HPDE6-E6E7 (cell line): ENCODE measurements around the gene CAMTA1.

Source experiments
- DNase-seq: peaks from one replicate; pipeline ENCODE4 v3.0.0; 2011; ENCODE audit warnings: missing footprints; ENCODE audit errors: extremely low spot score

CAMTA1 gene

DNA sequence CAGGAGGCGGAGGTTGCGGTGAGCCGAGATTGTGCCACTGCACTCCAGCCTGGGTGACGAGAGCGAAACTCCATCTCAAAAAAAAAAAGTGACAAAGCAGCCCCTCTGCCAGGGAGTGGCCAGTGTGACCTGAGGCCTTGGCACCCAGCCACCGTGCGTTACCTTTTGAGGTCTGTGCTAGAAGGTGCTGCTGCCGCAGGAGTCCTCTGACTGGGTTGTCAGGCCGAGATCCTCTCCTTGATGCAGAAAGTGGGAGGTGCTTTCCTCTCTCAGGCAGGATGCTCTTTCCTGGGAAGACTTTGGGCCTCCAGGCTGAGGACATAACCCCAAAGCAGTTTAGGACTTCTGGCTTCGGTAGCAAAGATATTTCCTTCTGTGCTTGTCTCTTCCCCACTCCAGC, 705.3 kb downstream of the CAMTA1 start:
- no peak for DNase-seq

DNA sequence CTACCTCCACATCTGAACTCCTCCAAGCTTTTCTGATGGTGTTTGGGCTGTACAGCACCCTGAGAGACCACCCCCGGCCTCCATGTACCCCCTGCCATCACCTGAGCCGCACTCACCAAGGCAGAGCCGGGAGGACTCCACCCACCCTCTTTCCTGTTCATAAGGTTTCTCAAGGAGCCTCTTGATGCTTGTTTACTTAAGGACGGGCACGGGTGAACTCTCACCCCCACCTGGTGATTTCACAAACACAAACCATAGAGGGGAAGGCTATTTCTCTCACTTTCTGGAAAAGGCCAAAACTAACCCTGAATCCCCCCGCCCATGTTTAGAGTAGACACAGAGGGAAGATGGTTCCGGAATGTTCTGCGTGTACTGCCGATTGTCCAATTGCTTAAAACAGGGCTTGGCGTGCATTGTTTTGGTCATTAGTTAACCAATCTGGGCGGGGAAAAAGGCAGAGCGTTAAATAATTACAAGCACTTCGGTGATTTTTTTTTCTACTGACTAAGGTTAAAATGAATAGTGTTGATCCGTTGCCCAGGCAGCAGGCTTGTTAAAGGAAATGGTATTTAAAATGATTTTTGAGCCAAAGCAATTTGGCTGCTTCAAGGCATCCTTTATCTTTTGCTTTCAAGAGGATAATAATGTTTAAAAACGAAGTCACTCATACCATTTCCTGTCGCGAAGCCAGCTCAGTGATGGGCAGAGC, 706.0 kb downstream of the CAMTA1 start:
- DNase-seq = no peak

DNA sequence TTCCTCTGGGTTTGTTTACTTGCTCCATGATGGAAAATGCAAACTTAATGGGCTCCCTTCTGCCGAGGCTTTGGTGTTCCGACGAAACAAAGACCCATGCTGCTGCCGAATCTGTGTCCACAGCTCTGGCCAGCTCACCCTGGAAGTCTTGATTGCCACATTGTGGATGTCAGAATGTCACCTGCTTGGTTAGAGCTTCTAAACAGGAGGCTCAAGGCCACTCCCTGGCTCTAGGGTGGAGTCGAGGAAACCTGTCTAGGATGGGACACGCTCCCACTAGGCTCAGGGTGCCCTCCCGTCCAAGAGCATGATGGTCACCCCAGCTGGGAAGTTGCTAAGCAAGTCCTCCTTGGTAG, 706.5 kb downstream of the CAMTA1 start:
- no peak for DNase-seq

DNA sequence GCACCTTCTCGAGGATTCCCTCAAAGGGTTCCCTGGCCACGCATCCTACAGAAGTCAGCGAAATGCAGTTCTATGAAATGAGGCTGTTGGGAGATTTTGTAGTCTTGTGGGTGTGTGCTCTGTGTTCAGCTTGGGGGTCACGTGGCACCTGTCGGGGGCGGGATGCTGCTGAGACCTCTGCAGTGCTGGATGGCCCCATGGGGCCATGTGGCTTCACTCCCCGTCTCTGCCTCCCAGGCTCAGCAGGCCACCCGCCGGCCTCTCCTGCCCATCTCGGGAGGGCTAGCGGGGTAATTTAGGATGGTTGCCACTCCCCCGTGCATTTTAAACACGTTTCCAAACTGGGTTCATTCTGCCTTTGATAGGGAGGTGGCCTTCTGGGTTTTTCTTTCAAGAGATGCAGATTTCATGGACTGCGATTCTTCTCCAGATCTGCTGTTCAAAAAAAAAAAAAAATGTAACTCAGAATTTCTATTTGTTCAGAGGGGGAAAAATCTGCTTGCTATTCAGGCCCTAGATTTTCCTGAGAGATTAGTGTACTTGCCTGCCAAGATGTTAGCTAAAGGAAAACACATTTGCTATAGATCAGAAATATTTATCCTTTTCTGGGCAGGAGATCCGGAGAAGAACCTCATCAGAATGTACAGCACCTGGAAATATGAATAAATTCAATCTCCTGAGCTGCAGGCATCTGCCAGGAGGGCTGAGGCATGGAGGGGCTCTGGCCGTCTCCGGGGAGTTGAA, 708.6 kb downstream of the CAMTA1 start:
- no peak for DNase-seq

DNA sequence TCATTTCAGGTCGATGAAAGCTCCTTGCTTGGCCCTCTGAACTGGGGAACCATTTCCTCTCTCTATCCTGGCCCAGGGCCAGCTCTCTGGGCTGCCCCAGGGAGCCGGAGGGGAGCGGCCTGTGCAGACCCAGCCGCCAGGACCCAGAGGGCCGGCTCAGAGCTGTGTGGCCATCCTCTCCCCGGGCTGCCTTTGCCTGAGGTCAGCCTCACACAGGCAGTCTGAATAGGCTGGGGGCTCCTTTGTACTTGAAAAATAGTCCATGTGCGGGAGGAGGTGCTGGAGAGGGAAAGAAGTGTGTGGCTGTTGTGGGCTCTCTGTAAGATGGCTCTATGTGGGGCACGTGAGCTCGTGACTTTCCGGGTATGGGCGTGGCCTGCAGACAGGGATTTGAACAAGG, 710.7 kb downstream of the CAMTA1 start:
- no peak for DNase-seq

DNA sequence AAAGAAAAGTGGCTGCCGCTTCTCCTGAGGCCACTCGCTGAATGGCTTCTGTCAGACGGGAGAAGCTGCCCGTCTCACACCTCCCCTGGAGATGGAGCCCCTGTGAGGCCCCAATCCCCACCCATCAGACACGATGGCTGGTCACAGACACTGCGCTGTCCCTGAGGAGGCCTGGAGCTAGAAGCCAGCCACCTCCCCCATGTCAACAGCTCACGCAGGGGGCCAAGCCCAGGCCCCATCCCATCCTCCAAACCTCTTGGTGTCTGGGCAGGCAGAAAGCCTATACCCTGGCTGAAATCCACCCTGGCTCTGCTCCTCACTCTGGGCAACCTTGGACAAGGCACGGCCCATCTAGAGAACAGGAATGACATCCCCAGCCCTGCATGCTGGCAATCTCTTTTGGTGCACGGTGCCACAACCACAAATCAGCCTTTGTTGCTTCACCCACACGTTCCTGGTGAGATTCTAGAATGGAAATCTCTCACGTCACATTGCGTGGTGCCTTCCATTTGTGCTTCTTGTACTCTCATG, 711.9 kb downstream of the CAMTA1 start:
- DNase-seq = no peak

DNA sequence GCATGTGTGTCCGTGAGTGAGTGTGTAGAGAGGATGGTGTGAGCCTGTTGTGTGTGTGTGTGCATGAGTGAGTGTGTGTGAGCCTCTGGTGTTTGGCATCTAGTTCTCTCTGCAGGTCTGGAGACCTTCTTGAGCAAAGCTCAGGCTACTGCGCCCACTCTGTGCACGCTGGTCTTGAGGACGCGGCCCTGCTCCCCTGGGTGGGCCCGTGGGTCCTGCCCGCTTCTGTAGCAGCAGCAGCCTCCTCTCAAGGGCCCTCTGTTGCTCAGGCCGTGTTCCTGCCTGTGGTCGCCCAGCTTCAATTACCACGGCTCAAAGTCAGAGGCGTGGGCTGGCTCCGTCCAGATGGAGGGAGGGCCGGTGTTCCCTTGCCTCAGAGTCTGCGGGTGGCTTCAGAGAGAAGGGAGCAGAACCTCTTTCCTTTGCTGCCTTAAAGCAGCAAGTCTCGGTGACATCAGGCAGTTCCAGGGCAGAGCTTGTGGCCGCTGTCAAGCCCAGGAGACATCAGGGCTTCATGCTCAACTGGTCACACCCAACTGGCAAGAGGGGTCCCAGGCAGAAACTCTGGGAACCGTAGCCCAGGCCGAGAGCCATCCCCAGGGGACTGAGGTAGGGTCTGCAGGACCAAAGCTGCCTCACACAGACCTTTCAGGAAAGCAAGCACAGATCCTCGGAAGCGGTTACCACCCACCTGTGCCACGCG, 715.3 kb downstream of the CAMTA1 start:
- DNase-seq = no peak

DNA sequence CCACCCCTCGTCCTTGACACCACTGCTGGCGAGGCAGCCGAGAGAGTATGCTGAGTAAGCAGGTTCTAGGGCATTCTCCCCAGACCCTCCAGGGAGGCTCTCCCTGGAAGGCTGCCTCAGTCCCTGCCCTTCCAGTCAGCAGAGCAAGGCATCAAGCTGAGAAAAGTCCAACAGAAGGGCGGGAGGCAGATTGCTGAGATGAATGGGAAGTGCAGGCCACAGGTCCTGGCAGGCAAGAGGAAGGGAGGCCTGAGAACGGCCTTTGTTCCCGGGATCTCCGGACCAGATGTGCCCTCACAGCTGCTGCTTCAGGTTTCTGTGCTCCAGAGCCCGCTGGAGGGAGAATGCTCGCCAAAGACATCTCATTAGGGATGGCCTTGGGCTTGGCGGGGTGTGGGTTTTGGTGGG, 715.8 kb downstream of the CAMTA1 start:
- DNase-seq = no peak

DNA sequence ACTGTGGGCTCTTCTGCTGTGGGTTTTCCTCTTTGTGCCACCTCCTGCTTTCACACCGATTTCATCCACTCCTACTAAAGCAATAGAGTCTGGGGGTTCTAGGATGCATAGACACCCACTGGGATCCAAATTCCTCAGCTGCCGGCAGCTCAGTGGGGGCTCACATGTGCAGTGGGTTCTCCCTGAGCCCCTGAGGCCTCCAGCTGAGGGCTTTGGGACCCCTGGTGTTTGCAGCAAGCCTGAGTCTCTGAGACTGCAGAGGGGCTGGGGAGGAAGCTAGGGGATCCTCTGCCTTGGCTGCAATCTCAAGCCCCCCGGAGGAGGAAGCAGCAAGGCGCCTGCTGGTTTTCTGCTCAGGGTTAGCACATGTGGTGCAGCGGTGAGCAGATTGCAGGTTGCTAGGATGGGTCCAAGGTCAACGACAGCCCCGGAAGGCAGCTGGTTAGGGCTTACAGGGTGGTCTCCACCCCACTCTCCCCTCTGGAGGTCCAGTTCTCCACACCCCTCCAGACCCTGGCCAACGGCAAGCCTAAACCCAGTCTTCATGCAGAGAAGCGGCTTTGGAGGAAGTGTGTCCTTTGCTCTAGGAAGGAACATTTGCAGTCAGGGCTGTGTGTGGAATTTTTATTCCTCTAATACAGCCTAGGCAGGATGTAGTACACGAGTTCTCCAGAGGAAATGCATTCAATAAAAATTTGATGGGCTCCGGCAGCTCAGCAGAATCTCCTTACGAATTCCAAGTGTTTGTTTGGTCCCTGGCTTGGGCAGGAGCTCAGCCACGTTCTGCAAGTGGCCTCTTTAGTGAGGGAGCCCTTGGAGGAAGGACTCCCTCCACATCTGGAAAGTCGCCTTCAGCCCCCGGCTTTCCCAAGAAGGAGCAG, 716.7 kb downstream of the CAMTA1 start:
- no peak for DNase-seq

DNA sequence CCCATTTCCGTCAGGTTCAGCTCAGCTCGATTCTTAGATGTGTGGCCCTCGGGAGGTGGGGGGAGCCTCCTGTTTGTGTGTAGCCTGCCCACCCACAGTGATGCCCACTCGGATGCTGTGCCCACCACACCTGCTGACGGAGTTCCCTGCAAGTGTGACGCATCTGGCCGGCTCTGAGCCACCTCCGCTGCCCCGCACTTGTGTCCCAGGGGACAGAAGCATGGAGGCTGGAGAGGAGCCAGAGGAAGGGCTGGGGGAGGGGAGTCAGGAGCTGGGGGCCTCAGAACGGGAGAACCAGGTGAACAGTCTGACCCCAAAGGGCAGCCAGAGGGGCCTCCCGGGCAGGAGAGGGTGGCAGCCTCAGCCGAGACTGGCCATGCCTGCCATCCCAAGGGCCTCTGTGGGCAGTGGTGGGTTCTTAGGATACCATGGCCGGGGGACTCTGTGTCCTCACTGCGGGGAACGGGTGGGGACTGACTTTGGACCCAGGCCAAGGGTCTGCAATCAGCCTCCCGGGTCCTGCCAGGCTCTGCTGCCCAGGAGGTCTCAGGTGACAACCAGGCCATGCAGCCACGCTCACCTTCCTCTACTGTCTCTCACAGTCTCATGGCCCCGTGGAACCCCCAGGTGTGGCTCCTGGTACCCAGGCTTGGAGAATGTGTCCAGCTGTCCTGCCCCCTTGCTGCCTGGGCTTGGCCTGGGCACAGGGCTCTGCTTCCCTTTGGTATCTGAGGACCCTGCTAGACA, 718.6 kb downstream of the CAMTA1 start:
- DNase-seq = no peak

DNA sequence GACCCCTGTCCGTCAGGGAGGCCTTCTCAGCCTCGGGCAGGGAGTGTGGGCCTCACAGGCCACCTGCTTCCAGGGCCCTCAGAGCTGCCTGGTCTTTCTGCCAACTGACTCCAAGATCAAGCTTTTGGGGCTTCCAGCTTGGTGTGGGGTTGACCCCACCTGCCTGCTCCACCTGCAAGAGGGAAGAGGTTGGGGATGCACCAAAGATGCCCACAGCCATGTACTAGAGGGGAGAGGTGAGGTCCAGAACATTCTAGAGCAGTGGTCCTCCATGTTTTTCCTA, 719.1 kb downstream of the CAMTA1 start:
- DNase-seq = no peak

DNA sequence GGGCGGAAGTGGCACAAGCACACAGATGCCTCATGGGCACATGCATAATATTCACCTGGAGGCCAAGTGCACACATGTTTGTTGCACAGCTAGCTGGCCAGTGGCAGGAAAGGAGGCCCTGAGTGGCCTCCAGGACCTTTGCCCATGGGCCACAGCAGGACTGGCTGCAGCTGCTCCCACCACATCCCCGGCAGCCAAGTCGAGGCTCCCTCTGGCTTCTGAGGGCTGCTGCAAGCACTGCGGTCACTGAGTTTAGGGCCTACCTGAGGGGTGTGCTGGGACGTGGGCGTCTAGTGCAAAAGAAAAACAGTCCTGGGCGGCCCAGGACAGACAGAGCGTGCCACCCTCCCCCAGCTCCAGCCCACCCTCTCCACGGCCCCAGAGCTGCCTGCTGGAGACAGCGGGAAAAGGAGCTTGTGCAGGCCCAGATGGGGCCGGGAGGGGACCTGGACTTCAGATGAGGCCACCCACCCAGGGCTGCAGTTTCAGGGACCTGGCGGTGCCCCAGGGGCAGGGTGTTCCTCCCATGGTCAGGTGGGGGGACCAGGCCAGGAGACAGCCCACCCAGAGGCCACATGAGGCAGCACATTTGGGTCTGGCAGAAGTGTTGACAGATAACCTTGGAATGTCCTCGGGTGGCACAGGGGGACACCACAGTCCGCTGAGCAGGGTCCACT, 720.0 kb downstream of the CAMTA1 start:
- DNase-seq = no peak

DNA sequence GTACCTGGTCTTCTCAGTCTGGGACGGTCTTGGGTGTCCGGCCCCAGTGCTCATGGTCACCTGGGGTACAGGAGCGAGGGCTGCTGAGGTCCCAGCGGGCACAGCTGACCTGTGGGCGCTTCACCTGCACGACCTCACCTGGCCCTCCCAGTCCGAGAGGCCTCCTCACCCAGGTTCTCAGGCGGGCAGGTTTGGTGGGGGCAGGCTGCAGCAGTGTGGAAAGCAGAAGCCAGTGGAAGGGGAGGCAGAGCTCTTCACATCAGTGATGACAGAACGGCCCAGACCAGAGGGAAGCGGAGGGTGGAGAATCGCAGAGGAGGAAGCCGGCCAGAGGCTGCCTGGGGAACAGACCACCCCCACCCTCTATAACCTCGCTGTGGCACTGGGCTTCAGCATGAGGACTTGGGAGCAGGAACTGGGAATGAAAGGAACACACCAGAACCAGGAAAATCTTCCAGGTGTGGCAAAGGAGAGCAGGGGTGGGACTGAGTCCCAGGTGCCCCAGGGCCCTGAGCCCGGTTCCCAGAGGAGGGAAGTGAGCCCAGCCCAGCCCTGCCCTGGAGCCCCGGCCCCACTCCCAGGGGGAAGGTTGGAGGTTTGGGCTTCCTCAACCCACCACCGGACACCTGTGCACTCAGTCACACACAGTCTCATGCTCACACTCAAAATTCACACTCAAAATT, 720.7 kb downstream of the CAMTA1 start:
- no peak for DNase-seq

DNA sequence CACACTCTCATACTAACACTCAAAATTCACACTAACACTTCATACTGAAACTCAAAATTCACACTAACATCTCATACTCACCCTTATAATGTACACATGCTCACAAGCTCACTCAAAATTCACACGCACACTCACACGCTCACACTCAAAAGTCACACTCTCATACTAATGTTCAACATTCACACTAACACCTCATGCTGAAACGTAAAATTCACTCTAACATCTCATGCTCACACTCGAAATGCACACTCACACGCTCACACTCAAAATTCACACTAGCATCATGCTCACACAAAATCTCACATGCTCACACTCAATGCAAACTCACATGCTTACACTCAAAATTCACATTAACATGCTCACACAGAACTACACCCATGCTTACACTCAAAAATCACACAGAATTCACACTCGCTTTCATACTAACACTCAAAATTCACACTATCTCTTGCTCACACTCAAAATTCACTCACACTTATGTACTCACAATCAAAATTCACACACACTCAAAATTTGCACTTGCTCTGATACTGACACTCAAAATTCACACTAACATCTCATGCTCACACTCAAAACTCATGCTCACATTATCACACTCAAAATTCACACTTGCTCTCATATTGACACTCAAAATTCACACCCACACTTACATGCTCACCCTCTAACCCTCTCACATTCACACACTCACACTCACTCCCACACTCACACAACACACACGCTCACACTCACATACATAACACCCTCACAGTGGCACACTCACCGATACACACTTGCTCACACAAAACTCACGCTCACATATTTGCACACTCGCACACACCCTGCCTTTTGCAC, 721.4 kb downstream of the CAMTA1 start:
- DNase-seq = no peak

DNA sequence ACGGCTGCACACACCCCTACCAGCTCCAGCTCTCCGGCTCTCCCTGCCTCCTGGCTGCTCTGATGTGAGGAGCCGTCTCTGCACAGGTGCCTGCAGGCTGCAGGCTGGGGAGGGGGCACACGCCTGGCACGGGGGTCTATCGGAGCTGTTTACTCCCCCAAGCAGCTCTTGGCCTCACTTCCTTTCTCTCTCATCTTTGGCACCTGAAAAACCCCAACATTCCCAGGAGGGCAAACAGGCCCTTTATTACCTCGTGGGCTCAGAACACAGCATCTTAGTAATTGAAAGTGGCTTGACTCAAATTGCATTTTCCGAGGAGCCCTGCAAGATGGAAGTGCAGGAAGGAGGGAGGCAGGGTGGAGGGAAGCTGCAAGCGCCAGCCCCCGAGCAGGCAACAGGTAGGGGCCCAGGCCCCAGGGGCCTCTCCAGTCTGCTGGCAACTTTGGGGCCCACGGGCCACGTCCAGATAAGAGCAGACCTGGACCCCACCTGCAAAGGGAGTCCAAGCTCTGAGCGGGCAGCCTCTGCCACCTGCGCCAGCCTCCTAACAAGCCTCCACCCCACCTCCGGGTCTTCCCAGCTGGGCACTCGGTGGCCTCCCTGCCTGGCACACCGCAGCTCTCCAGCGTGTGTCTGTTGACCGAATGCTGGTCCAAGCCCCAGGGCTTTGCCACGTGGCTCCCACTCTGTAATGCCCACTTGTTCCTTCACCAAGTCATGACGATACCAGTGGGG, 722.2 kb downstream of the CAMTA1 start:
- DNase-seq = no peak

DNA sequence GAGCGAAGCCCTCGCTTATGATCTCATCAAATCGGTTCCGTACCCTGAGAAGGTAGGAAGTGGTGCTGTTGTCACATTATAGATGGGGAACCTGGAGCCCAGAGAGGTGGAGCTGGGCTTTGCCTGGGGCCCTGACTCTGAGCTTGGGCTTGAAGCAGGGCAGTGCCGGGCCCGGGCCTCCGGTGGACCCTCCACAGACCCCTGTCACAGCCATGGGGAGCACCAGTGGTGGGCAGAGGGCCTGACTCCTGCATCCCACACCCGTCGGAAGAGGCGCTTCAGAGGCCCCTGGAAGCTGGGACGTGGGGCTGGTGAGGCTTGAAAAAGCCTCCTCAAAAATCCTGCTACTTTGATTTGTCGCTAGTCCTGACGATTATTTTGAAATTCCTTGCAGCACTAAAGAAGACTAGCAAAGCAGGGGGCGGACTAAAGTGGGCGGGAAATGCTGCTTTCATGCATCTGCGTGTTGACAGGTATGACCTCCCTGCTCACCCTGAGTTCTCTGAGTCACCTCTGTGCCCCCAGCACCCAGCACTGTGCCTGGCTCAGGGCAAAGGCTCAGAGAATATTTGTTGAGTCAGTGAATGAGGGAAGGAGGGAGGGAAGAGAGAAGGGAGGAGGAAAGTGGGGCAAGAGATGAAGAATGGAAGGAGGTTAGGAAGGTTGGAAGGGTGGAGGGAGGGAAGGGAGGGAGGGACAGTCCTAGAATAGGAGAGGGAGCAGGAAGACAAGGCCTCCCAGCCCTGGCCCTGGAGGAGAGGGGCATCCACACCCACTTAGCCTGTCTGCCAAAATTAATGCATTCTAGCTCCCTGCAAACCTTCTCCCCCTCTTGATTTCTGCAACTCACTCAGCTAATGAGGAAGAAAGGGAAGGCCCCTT, 723.0 kb downstream of the CAMTA1 start:
- DNase-seq = no peak

DNA sequence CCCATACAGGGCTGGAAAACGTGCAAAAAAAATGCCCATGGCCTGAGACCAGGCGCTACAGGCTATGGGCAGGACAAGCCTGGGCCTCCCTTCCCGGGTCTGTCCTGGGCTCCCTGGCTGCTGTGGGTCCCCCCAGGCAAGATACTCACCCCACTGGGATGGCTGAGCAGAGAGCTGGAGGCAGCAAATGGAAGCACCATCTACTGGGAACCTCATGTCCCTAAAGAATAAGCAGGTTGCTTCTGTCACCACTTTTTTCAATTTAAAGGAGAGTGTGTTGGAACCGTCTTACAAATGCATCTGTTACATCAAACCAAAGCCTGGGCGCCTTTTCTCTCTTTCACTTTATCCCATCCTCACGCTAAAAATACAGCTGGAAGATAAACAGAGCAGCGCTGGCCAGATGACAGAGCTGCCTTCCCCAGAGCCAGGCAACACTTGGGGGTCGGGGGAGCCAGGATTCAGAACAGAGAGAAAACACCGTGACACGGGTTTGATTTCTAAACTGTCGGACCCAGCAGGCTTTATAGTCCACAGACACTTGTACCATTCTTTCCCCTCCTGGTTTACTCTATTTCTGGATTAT, 723.8 kb downstream of the CAMTA1 start:
- DNase-seq = no peak
